GM20431 (cell line): ENCODE data around the gene CTTNBP2NL.
"Not testable (repeated sequence)": the region's sequence is repeated elsewhere in the genome, so short reads cannot be mapped to it uniquely, and the experiment has no call there.

Source experiments
- in situ Hi-C: fragments of 300-500 bp; cut with MseI, MboI; formaldehyde crosslinking; loops from one replicate; pipeline ENCODE4 v1.15.0; 2020; ENCODE audit warnings: low sequenced_read_pairs; ENCODE audit not compliant: unreplicated experiment

The CTTNBP2NL gene

DNA sequence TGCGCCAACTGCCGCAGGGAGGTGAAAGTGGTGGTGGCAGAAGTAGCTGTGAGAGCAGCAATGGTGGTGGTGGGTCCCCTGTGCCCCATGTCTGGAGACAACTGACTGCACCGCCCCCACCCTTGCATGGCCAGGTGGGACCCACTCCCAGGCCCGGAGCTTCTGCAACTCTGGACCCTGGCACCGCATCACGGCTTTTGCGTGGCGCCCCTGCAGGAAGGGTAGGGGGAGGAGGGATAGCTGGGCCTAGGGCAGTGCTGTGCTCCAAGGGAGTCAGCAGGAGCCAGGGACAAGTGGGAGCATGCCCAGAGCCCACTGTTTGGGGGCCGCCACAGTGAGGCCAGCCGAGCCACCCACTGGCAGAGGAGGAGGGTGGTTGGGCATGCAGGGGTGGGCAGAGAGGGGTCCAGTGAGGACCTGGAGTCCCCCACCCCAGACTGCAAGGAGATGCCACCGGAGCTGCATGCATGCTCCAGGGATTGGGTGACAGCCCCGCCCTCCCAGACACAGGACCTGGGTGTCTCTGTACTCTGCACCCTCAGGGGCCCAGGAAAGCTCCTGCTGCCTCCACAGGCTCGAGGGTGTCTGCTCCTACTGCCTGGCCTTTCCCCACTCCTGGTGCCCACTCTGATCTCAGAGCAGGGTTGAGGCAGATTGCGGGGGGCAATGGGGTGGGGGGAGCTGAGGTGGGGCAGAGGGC is 9.8 kb upstream of the CTTNBP2NL start:
- in situ Hi-C loops: loop anchor here (25.0 kb wide), 1 partner anchor 326 kb away; the partner anchor contains the start of genes PPM1J and RHOC

DNA sequence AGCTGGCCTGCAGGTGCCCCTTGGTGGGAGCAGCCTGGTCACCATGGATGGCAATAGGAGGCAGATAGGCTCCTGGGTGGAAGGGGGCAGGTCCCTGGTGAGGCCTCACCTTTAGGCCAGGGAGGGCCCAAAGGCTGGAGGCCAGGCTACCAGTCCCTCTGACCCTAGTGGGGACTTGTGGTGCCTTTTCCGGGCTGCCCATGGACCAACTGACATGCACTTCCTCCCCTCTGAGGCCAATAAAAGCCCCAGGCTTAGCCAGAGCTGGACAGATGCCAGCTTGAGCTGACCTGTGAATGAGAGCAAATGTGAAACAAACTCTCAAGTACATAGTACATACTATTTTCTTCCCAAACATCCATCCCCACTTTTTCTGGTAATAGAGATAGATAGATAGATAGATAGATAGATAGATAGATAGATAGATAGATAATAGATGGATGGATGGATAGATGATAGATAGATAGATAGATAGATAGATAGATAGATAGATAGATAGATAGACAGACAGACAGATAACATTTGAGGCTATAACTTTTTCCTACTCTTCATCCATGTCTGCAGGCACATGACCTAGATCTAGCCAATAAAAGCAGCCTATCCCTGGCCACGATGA is 9.2 kb upstream of the CTTNBP2NL start:
- in situ Hi-C loops: loop anchor here (25.0 kb wide), 1 partner anchor 325 kb away; the partner anchor contains the start of genes PPM1J and RHOC

DNA sequence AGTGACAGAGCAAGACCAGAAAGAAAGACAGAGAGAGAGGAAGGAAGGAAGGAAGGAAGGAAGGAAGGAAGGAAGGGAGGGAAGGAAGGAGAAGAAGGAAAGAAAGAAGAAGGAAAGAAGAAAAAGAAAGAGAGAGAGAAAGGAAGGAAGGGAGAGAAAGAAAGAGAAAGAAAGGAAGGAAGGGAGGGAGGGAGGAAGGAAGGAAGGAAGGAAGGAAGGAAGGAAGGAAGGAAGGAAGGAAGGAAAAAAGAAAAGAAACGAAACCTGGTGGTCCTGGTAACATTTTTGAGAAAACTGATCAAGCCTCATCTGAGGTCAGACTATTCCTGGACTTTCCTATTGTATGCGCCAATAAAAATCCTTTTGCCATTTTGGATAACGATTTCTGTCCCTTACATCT is 8.2 kb upstream of the CTTNBP2NL start:
- in situ Hi-C loops: loop anchor here (25.0 kb wide), 1 partner anchor 324 kb away; the partner anchor contains the start of genes PPM1J and RHOC

DNA sequence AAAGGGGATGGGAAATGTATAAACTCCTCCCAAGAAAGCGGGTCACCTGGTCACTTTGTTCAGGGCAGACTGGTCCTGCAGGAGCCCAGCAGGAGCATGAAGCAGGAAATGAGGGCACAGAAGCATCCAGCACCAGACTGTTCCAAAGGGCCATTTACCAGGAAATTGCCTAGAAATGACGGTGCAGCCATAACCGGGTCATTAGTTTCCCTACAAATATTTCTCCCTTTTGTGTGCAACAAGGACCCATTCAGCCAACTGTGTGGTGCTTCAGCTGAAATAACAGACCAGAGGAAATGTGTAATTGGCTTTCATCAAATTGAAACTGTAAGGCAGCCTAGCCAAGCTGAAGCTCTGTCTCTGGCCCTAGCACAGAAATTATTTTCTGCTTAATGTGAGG is 7.6 kb upstream of the CTTNBP2NL start:
- in situ Hi-C loops: loop anchor here (25.0 kb wide), 1 partner anchor 324 kb away; the partner anchor contains the start of genes PPM1J and RHOC

DNA sequence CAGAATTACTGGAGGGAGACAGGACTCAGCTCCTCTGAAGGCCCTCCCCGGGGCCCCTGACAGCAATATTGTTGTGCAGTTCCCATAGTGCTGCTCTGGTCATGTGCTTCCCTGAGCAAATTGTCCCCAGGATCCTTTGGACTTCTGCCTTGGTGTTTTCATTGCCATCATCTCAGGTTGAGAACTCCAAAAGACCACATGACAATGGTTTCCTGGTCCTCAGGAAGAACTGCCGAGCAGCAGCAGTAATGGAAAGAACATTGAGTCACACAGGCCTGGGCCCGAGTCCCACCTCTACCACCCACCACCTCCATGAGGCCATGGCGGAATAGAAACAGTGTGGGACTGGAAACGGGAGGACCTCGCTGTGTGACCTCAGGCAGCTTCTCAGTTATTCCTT is 6.3 kb upstream of the CTTNBP2NL start:
- in situ Hi-C loops: loop anchor here (10.0 to 25.0 kb wide), 2 partner anchors 225 to 323 kb away; partner anchors contain the start of genes CAPZA1, PPM1J, RHOC and ST7L

DNA sequence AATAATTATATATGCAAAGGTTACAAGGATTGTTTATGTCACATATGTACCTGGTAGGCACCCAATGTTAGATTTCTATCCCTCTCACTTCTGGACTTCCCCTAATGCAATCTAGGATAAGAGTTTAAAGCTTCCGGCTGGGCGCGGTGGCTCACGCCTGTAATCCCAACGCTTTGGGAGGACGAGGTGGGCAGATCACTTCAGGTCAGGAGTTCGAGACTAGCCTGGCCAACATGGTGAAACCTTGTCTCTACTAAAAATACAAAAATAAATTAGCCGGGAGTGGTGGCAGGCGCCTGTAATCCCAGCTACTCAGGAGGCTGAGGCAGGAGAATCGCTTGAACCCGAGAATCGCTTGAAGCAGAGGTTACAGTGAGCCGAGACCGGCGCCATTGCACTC is 5.7 kb upstream of the CTTNBP2NL start:
- in situ Hi-C loops: loop anchor here (10.0 to 25.0 kb wide), 2 partner anchors 224 to 322 kb away; partner anchors contain the start of genes CAPZA1, PPM1J, RHOC and ST7L

DNA sequence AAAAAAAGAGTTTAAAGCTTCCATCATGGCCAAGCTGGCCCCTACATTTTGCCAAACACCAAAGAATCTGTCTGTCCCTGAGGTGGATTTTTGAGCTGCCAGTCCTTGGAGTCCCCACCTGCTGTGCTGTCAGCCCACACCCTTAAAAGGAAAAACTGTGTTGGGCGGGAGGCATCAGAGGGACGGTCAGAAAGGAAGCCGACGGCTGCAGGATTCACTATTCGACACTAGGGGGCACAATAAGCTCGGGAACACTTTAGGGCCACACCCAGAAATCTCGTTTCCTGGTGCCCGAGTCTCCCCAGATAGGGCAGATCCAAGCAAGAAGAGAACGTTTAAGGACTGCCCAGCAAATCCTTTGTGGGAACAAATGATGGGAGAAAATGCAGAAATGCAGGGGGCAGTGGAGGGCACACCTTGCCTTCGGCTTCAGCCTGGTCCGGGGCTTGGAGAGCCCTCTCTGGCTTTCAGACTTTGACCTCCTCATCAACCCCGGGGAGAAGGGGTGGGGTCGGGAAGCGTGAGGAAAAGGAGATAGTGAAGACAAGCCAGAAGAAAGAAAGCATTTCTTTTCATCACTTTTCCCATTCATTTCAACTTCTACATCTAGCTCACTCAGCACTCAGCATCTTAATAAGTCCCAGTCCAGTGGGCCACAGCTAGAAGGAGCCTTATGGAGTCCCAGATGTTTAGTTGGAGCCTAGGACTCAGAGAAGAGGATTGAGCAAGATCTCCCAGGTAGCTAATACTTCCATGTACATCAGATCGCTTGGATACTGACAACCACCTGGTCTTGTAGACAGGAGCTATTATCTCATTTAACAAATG is 5.0 kb upstream of the CTTNBP2NL start:
- in situ Hi-C loops: loop anchor here (10.0 to 25.0 kb wide), 2 partner anchors 224 to 321 kb away; partner anchors contain the start of genes CAPZA1, PPM1J, RHOC and ST7L

DNA sequence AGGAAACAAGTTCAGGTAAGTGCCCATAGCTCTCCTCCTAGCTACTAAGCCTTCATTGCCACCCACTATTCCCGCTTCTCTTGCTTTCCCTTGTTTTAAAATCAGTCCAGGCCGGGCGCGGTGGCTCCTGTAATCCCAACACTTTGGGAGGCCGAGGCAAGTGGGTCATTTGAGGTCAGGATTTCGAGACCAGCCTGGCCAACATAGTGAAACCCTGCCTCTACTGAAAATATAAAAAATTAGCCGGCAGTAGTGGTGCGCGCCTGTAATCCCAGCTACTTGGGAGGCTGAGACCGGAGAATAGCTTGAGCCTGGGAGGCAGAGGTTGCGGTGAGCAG is 4.4 kb upstream of the CTTNBP2NL start:
- in situ Hi-C loops: loop anchor here (10.0 to 25.0 kb wide), 2 partner anchors 223 to 321 kb away; partner anchors contain the start of genes CAPZA1, PPM1J, RHOC and ST7L

DNA sequence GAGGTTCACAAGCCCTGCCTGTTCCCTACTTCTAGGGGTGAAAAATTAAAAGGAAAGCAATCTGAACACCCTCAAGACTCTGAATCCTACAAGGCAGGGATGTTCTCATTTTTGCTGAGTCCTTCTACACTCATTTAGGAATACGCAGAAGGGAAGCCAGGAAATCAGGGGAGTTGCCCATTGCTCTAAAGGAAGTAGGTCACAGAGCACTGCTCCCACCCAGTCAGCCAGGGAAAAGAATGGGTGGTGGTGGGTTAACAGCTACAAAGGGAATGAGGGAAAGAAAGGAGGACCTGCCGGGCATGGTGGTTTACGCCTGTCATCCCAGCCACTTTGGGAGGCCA is 2.4 kb upstream of the CTTNBP2NL start:
- in situ Hi-C loops: loop anchor here (10.0 to 25.0 kb wide), 2 partner anchors 221 to 319 kb away; partner anchors contain the start of genes CAPZA1, PPM1J, RHOC and ST7L

DNA sequence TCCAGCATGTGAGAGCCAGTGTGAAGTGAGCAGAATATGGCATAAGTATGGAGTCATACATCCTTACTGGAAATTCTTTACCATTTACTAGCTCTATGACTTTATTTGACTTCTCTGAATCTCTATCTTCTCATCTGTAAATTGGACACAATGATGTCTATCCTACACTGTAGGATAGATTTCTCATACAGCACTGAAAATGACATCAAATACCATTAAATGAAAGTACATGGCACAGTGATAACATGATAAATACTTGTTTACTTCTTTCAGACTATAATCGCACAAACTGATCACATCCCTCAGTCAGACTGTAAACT is 1.3 kb upstream of the CTTNBP2NL start:
- in situ Hi-C loops: loop anchor here (10.0 to 25.0 kb wide), 2 partner anchors 220 to 318 kb away; partner anchors contain the start of genes CAPZA1, PPM1J, RHOC and ST7L

DNA sequence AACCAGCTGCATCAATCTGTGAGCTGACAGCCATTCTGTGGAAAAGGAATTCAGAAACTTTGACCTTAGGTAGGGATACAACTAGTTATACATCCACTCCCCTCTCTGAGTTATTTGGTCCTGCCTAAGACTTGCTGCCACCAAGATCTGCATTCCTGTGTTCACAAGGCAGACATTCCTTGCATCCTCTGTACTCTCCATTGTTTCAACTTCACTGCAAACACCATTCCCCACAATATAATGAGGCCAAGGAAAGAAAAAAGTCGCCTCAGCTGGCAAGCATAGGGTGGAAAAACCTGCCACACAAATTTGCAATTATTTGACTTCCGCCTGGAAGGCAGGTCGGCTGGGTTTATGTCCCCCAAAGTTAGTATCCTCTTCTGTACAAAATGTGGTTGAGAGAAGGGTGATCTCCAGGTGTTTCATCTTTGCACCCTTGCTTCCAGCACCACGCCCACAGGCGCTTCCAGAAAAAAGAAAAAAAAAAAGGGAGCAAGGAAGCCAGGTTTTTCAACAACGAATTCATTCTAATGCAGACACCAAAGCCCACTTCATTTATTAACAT is 676 bp upstream of the CTTNBP2NL start:
- in situ Hi-C loops: loop anchor here (10.0 to 25.0 kb wide), 2 partner anchors 219 to 317 kb away; partner anchors contain the start of genes CAPZA1, PPM1J, RHOC and ST7L

DNA sequence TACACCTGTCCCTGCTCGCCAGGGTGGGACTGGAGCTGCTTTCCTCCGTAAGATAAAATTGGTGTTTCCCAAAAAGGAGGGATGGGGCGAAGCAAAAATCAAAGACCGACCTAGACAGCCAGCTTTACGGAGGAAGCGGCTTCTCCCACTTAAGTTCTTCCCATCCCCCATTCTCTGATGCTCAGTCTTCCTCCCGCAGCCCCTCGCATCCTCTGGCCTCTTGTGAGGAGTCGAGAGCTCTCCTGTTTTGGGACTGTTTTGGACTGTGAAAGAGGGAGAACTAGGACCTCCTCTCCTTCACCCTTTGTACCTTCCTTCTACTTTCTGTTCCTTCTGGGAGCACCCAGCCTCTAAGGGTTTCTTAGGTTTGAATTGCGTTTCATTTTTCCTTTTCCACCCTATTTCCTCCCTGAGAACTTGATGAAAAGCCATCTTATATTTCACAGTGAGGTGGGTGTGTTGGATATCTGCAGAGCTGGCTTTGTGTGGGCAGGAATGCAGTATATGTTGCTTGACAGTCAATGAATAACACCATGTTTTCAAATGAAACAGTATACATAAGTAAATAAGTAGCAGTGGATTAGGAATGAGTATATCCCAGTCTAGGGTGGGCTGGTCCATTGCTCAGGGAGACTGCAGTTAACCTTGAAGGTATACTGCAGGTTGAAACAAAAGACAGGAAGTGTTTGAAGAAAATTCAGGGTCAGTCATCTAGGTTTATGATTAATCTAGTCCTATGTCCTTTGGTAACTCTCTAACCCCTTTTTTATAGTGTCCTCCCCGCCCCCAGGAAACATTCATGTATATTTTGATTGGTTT is 848 bp downstream of the CTTNBP2NL start:
- in situ Hi-C loops: loop anchor here (10.0 to 25.0 kb wide), 2 partner anchors 218 to 315 kb away; partner anchors contain the start of genes CAPZA1, PPM1J, RHOC and ST7L

DNA sequence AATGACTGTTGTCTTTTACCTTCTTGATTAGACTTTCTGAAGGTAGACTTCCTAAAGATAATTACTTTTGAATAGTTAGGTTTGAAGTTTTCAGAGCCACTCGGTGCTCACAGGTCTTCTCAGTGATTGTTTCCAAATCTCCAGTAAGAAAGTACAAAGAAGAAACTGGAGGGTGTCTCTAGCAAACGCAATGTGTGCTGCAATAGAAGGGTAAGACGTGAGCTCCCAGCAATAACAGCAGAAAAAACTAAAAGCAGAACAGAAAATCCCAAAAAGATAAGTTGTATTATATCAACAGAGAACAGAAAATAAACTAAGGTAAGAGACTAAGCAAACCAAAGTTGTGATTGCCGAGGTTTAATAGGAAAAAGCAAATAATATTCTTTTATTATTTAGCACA is 1.8 kb downstream of the CTTNBP2NL start:
- in situ Hi-C loops: loop anchor here (10.0 to 25.0 kb wide), 2 partner anchors 217 to 314 kb away; partner anchors contain the start of genes CAPZA1, PPM1J, RHOC and ST7L

DNA sequence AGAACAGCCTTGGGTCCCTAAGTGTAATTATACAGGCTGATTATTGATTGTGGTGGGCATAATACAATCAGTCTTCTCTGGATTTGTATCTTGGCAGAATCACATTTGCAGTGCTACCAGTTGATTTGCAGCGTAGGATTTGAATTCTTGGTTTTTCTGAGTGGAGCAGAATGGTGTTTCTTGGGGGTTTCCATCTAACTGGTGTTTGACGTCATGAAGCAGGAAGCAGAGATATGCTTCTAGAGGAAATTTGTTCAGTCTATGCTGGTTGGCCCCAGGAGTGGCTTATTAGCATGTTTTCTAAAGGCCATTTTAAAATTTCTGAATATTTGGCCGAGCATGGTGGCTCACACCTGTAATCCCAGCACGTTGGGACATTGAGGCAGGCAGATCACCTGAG is 3.4 kb downstream of the CTTNBP2NL start:
- in situ Hi-C loops: loop anchor here (10.0 to 25.0 kb wide), 2 partner anchors 215 to 313 kb away; partner anchors contain the start of genes CAPZA1, PPM1J, RHOC and ST7L

DNA sequence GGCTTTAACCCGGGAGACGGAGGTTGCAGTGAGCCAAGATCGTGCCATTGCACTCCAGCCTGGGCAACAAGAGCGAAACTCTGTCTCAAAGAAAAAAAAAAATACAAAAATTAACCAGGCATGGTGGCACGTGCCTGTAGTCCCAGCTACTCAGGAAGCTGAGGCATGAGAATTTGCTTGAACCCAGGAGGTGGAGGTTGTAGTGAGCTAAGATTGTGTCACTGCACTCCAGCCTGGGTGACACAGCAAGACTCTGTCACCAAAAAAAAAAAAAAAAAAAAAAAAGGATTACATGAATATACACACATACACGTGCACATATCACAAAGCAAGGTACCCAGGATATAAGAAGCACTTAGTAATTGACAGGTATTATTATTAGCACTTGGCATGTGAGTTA is 4.7 kb downstream of the CTTNBP2NL start:
- in situ Hi-C loops: not testable (repeated sequence)

DNA sequence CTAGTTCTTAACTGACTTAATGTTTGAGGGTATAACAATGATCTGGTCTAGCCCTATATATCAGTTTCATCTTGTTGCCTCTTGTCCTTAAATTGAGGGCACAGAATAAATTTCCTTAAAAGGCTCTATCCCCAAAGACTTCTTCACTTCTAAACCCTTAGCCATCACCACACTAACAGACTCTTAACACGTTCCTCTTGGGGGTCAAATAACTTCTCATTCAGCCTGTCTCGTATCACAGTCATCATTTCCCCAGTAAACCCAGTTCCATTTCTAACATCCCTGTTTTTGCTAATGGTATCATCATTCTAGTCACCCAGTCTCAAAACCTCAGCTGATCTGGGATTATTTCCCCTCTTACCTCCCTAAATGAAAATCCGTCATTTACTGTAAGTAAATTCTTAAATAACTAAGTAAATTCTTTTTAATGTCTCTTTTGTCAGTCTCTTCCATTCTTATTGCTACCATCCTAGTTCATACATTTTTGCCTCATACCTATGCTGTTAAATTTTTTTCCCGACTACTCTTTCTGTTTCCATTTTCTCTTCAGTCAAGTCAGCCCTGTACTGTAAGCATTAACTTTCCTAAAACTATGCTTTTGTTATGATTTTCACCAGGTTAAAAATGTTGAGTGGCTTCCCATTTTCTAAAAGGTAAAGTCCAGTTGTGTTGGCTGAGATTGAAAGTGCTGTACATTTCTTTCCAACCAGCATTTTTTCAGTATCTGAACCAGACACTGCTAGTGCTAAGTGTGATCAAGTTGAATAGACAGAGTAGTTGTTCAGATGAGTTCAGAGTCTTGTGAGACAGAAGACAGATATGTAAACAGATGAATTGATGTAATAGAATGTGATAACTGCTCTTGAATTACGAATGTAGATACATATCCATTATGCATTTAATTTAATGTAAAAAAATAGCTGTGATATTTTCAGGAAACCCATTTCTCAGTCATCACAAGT is 6.9 kb downstream of the CTTNBP2NL start:
- in situ Hi-C loops: no loop called here

DNA sequence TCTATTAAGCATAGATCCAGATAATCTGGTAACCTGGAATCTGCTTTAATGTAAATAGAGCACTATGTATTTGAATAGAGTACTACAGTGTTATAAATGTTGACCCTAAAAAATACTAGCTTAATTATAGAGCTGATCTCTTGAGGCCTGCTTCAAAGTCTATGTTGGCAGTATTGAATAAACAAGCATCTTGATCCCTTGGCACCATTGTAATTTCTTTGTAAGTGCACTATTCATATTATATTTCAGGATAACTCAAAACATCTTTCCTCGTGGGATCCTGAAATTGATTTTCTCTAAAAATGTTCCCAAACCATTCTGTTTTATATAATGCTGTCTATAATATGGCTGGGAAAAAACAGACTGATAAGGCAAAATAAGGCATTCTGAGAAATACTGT is 10.8 kb downstream of the CTTNBP2NL start:
- in situ Hi-C loops: no loop called here

DNA sequence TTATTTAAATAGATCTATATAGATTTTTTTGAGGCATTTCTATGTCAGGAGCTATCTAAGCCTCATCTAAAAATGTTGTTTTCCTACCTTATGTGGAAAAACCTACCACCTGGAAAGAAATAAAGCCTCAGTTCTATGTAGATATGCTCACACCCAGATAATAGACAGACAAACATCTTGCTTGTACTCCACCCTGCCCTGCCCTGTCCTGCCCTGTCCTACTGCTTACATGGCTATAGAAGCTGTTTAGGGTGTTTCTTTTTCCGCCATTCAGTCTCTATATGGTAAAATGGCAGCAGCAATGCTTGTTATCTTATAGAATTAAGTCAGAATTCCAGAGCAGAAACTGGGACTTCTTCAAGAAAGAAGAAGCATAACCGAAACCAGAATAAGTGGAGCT is 13.4 kb downstream of the CTTNBP2NL start:
- in situ Hi-C loops: no loop called here
